ENCODE results near the gene MAPK8. TPM values are rescaled to one million over a fixed set of nuclear protein-coding genes. Genes with fewer than 3 reads are reported as not detected.

MAPK8 gene
- total and polyA plus RNA-seq, 9 of the 15 experiments (the other 6 are each of a cell fraction or from before 2014, with no cell fraction given) = 6.4 to 159 (median 71.0) TPM

GRCh38 chr10:48406204-48406603, 99.7 kb downstream of the MAPK8 start (continued):
- TF ChIP-seq CREM (IDR thresholded peaks at IDR 0.05; ENCODE audit: low read depth) (peak; percentile 48), TCF7L2 (IDR thresholded peaks at IDR 0.05; ENCODE audit: low read depth, low read length) (no peak), ZNF79 (CRISPR knock-in tag; IDR thresholded peaks at IDR 0.05; ENCODE audit: low read depth) (0 out of 2 replicates have a peak, but pooled peaks have one; percentile 11), DPF2 (IDR thresholded peaks at IDR 0.05) (peak; percentile 91), MAFG (tag; conservative IDR thresholded peaks at IDR 0.05) (peak; percentile 91), TRIM24 (IDR thresholded peaks at IDR 0.05) (0 out of 4 replicates have a peak, but pooled peaks of 1 of the 2 experiments have one; percentile 35), CREB3L1 (IDR thresholded peaks at IDR 0.05; ENCODE audit: borderline replicate concordance, low read depth) (no peak), CBFA2T3 (IDR thresholded peaks at IDR 0.05) (0 out of 2 replicates have a peak, but pooled peaks have one; percentile 14), NEUROD1 (IDR thresholded peaks at IDR 0.05; ENCODE audit: borderline replicate concordance, low read depth, low read length, partially characterized antibody) (no peak), MECOM (CRISPR knock-in tag; IDR thresholded peaks at IDR 0.05) (peak; percentile 81), SMARCE1 (IDR thresholded peaks at IDR 0.05) (peak; percentile 73), EP400 (IDR thresholded peaks at IDR 0.05) (peak; percentile 55), KAT7 (CRISPR knock-in tag; IDR thresholded peaks at IDR 0.05; ENCODE audit: borderline replicate concordance) (no peak), EP300 (IDR thresholded peaks at IDR 0.05; ENCODE audit: low read length) (0 out of 2 replicates have a peak, but pooled peaks have one; percentile 22), ZEB2 (IDR thresholded peaks at IDR 0.05) (peak; percentile 72), ZNF316 (IDR thresholded peaks at IDR 0.05) (peak; percentile 90), ZNF175 (CRISPR knock-in tag; IDR thresholded peaks at IDR 0.05; ENCODE audit: low read depth) (peak; percentile 92), RAD21 (CRISPR knock-in tag; conservative IDR thresholded peaks at IDR 0.05 in 1 of 2, IDR thresholded peaks at IDR 0.05 in 1 of 2) (peak in 1 of 2 experiments; percentile 34; a peak in 2 of 4 replicates), ZSCAN29 (IDR thresholded peaks at IDR 0.05) (no peak), HMBOX1 (IDR thresholded peaks at IDR 0.05) (peak; percentile 87), ZBTB11 (CRISPR knock-in tag; IDR thresholded peaks at IDR 0.05) (0 out of 6 replicates have a peak, but pooled peaks of 1 of the 3 experiments have one; percentile 21), PHF20 (IDR thresholded peaks at IDR 0.05; ENCODE audit: partially characterized antibody) (peak; percentile 34), TCF3 (CRISPR knock-in tag; IDR thresholded peaks at IDR 0.05) (0 out of 2 replicates have a peak, but pooled peaks have one; percentile 3), TAF1 (IDR thresholded peaks at IDR 0.05; ENCODE audit: control insufficient read depth, extremely low read depth, insufficient read depth, low read length, severe bottlenecking) (no peak), KLF13 (tag; IDR thresholded peaks at IDR 0.05; ENCODE audit: borderline replicate concordance, low read depth) (peak; percentile 22; the same call in 1 of the 2 replicates)

Data from K562 (cell line).